Measurements from ENCODE around the gene SIPA1L3.

Gene SIPA1L3

DNA sequence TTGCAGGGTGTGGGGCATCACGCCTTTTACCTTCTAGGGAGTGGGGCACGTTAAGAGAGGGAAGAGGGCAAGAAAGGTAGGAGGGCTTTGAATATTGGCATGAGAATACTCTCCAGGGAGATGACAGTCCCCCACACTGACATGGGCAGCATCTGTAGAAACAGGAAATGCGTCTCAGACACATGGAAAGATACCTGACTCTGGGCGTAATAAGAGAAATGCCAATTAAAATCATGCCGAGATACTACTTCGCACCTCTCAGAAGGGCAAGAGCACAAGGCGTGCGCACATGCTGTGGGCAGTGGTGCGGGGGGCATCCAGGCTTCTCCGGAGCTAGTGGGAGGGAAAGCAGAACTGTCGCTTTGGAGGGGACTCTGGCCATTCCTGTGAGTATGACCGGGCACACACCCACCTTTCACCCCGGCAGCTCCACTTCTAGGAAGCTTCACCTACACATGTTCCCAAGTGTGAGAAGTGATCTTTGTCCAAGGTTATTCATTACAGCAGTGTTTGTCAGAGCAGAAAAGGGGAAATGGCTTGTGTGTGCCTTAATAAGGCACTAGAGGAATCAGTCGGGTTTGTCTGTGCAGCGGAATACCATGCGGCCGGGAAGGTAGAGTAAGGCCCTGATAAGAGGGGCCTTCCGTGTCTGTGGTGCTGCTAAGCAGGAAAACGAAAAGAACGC lies 99.5 kb downstream of the SIPA1L3 start:
- TF ChIP-seq CREB1 (IDR thresholded peaks at IDR 0.05; ENCODE audit: low read depth) (no peak), REST (IDR thresholded peaks at IDR 0.05; ENCODE audit: low read depth) (no peak), YY1 (IDR thresholded peaks at IDR 0.05; ENCODE audit: low read depth) (no peak), TEAD4 (IDR thresholded peaks at IDR 0.05) (no peak), ZBTB7A (IDR thresholded peaks at IDR 0.05; ENCODE audit: low read depth) (no peak)
- TF ChIP-seq, protein P1, sequence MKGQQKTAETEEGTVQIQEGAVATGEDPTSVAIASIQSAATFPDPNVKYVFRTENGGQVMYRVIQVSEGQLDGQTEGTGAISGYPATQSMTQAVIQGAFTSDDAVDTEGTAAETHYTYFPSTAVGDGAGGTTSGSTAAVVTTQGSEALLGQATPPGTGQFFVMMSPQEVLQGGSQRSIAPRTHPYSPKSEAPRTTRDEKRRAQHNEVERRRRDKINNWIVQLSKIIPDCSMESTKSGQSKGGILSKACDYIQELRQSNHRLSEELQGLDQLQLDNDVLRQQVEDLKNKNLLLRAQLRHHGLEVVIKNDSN (IDR thresholded peaks at IDR 0.05), result no peak

GRCh38 chr19:38009650-38010242 lies 102.7 kb downstream of the SIPA1L3 start:
- no peak for TF ChIP-seq MAX (IDR thresholded peaks at IDR 0.05)
- TF ChIP-seq YY1 (IDR thresholded peaks at IDR 0.05; ENCODE audit: low read depth), result no peak
- TF ChIP-seq TAF1 (IDR thresholded peaks at IDR 0.05; ENCODE audit: low read depth), result no peak
- no peak for TF ChIP-seq FOXM1 (IDR thresholded peaks at IDR 0.05; ENCODE audit: borderline replicate concordance, low read depth)
- TF ChIP-seq EGR1 (IDR thresholded peaks at IDR 0.05), result no peak

DNA sequence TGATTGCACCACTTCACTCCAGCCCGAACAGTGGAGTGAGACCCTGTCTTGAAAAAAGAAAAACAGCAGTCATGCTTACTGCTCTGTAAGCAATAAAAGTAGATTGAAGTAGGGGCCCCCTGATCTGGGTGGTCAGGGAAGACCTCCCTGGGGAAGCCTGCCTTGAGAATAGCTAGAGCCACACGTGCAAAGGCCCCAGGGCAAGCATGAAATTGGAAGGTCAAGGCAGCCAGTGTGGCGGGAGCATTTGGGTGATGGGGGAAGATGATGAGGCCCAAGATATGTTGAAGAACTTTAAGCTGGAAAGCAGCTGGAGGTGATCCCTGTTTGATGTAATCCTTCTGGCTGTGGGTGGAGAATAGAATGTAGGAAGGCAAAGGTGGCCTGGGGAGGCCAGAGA lies 104.4 kb downstream of the SIPA1L3 start:
- no peak for TF ChIP-seq TEAD4 (IDR thresholded peaks at IDR 0.05)
- no peak for TF ChIP-seq TCF12 (IDR thresholded peaks at IDR 0.05; ENCODE audit: low read depth)
- TF ChIP-seq CREB1 (IDR thresholded peaks at IDR 0.05; ENCODE audit: low read depth), result no peak
- TF ChIP-seq FOXM1 (IDR thresholded peaks at IDR 0.05; ENCODE audit: borderline replicate concordance, low read depth), result no peak
- no peak for TF ChIP-seq TAF1 (IDR thresholded peaks at IDR 0.05; ENCODE audit: low read depth)
- no peak for TF ChIP-seq MAX (IDR thresholded peaks at IDR 0.05)
- TF ChIP-seq REST (IDR thresholded peaks at IDR 0.05; ENCODE audit: low read depth), result no peak
- TF ChIP-seq EGR1 (IDR thresholded peaks at IDR 0.05), result no peak
- no peak for TF ChIP-seq ZBTB7A (IDR thresholded peaks at IDR 0.05; ENCODE audit: low read depth)
- TF ChIP-seq, protein P1 (IDR thresholded peaks at IDR 0.05), result no peak
- TF ChIP-seq CEBPB (IDR thresholded peaks at IDR 0.05), result no peak
- no peak for TF ChIP-seq NFIC (IDR thresholded peaks at IDR 0.05)

DNA sequence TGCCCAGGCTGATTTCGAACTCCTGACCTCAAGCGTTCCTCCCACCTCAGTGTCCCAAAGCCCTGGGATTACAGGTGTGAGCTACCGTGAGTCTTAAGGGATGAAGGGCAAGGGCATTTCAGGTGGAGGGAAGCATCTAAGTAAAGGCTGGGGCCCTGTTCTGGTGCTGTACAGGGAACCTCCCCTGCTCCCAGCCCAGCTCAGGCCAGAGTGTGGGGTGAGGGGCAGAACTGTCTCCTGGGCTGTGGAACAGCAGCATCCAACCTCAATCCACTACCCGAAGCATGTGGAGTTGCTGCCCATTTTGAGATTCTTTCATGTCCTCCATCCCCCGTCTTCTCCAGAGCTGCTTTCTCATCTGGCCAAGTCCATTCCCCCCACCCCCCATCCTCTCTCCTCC lies 105.3 kb downstream of the SIPA1L3 start:
- TF ChIP-seq NFIC (IDR thresholded peaks at IDR 0.05), result no peak
- TF ChIP-seq, protein P1 (IDR thresholded peaks at IDR 0.05), result no peak
- no peak for TF ChIP-seq REST (IDR thresholded peaks at IDR 0.05; ENCODE audit: low read depth)
- TF ChIP-seq RAD21 (IDR thresholded peaks at IDR 0.05; ENCODE audit: low read depth), result no peak
- TF ChIP-seq EGR1 (IDR thresholded peaks at IDR 0.05), result no peak
- no peak for TF ChIP-seq MAX (IDR thresholded peaks at IDR 0.05)
- TF ChIP-seq TCF12 (IDR thresholded peaks at IDR 0.05; ENCODE audit: low read depth), result no peak
- TF ChIP-seq FOXM1 (IDR thresholded peaks at IDR 0.05; ENCODE audit: borderline replicate concordance, low read depth), result no peak
- no peak for TF ChIP-seq YY1 (IDR thresholded peaks at IDR 0.05; ENCODE audit: low read depth)
- no peak for TF ChIP-seq CEBPB (IDR thresholded peaks at IDR 0.05)
- TF ChIP-seq EP300 (IDR thresholded peaks at IDR 0.05; ENCODE audit: borderline replicate concordance), result no peak
- no peak for TF ChIP-seq ZBTB7A (IDR thresholded peaks at IDR 0.05; ENCODE audit: low read depth)
- no peak for TF ChIP-seq TAF1 (IDR thresholded peaks at IDR 0.05; ENCODE audit: low read depth)

All from Ishikawa (cell line).